HG03558 (cell line): Measurements from ENCODE around the gene R3HDM4.
"Not testable (repeated sequence)": the region's sequence is repeated elsewhere in the genome, so short reads cannot be mapped to it uniquely, and the experiment has no call there.

ENCODE experiments used
- ATAC-seq: cut with Tn5 transposase; IDR thresholded peaks from one replicate; pipeline ENCODE4 v1.9.1; 2021; ENCODE audit warnings: moderate number of reproducible peaks; ENCODE audit not compliant: unreplicated experiment; ENCODE audit errors: extremely low read depth

R3HDM4 gene

DNA sequence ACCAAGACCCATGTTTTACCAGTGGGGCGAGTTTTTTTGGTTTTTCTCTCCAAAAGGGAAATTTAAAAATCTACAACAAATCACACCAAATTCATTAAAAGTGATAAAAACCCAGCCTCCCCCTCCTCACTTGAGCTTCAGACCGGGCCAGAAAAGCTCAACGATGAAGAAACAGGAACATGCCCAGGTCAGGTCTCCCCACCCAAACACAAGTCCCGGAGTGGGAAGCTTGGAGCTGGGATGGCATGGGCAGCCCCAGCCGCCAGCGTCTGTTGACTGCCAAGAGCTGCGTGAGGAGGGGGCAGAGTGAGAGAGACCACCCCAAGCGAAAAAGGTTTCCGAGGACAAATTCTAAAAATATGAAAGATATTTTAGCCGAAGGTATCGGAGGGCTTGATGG lies 16.0 kb downstream of the R3HDM4 start:
- ATAC-seq, result no peak

DNA sequence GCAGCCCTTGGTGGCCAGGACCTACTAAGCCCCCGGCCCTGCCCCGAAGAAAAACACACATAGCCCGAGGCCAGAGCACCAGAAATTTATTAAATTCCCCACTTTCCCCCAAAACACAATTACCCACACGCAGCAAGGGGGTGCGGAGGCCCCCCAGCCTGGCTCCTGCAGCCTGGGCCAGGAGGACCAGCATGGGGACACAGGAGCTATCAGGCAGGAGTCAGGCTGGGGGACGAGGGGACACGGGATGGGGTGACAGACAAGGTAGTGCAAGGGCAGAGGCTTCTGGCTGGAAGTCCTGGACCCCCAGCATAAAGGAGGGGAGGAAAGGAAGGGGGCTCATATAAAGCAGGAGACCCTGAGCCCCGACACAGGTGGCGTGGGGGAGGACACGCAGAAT lies 16.6 kb downstream of the R3HDM4 start:
- no peak for ATAC-seq

DNA sequence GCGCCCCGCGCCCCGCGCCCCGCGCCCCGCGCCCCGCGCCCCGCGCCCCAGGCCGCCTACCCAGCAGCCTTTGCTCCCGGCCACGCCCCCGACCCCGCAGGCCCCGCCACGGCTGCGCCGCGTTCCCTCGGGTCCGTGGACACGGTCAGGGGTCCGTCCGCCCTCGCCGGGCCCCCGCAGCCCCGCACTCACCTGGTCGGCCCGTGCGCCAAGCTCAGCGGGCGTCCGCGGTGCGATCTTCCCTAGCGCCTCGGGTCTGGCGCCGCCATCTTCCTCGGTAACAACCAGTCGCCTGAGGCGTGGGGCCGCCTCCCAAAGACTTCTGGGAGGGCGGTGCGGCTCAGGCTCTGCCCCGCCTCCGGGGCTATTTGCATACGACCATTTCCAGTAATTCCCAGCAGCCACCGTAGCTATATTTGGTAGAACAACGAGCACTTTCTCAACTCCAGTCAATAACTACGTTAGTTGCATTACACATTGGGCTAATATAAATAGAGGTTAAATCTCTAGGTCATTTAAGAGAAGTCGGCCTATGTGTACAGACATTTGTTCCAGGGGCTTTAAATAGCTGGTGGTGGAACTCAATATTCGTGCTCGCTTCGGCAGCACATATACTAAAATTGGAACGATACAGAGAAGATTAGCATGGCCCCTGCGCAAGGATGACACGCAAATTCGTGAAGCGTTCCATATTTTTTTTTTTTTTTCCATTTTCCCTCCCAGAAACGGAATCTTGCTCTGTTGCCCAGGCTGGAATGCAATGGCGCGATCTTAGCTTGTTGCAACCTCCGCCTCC lies 19.9 kb downstream of the R3HDM4 start, which contains the start of the genes MED16 and RNU6-9:
Gene MED16 (minus strand): TSS at position 294 of the 796 bp plus-strand sequence. CDS start 2,056 bp downstream, outside the sequence.
Gene RNU6-9 (plus strand): TSS at position 591 of the 796 bp plus-strand sequence.
- ATAC-seq, result peak; percentile 58

DNA sequence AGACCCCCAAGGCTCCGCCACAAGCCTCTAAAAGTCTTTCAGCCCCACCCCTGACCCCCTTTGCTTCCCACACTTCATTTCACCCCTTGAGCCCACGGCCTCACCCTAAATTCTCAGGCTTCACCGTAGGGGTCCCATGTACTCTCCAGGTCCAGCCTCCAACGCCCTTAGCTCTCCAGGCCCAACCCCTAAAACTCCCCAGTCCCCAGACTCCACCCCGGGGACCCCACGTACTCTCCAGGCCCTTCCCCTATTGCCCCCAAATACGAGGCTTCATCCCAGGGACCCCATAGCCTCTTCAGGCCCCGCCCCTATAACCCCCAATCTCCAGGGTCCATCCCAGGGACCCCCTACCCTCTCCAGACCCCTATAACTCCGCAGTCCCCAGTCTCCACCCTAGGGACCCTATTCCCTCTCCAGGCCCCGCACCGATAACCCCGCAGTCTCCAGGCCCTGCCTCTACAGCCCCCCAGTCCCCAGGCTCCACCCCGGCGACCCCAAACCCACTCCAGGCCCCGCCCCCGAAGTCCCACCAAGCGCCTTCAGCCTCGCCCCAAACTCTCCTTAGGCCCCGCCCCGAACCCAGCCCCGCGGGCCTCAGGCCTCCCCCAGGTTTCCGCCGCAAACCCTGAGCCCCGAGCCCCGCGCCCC lies 20.7 kb downstream of the R3HDM4 start:
- ATAC-seq, result no peak

DNA sequence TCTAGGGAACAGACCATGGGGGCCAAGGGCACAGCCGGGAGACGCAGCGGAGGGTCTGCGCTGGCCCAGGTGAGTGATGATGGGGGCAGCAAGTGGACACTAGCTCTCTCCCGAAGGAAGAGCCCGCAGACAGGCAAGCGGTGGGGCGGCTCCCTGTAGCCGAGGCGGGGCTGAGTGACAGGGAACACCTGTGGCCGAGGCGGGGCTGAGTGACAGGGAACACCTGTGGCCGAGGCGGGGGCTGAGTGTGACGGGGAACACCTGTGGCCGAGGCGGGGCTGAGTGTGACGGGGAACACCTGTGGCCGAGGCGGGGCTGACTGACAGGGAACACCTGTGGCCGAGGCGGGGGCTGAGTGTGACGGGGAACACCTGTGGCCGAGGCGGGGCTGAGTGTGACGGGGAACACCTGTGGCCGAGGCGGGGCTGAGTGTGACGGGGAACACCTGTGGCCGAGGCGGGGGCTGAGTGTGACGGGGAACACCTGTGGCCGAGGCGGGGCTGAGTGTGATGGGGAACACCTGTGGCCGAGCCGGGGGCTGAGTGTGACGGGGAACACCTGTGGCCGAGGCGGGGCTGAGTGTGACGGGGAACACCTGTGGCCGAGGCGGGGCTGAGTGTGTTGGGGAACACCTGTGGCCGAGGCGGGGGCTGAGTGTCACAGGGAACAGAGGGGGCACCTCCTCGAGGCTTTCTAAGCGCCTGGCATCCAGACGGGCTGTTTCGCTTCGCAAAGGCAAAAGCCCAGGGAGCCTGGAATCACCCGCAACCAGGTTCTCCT lies 21.4 kb downstream of the R3HDM4 start:
- not testable (repeated sequence) for ATAC-seq

DNA sequence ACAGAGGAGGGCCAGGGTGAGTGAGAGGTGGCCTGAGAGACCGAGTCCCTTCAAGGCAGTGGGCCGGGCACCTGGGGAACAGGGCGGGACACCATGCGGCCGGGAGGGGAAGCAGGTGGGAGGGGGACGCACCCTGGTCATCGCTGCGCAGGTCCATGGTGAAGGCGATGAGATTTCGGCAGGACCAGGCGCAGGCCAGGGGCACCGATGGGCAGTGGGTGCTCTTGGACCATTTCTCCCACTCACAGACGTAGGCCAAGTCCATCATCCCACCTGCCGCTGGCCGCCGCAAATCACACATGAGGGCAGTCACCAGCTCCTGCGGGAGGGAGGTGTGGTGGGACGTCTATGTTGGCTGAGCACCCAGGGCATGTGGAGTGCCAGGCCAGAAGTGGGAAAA lies 22.2 kb downstream of the R3HDM4 start:
- no peak for ATAC-seq

DNA sequence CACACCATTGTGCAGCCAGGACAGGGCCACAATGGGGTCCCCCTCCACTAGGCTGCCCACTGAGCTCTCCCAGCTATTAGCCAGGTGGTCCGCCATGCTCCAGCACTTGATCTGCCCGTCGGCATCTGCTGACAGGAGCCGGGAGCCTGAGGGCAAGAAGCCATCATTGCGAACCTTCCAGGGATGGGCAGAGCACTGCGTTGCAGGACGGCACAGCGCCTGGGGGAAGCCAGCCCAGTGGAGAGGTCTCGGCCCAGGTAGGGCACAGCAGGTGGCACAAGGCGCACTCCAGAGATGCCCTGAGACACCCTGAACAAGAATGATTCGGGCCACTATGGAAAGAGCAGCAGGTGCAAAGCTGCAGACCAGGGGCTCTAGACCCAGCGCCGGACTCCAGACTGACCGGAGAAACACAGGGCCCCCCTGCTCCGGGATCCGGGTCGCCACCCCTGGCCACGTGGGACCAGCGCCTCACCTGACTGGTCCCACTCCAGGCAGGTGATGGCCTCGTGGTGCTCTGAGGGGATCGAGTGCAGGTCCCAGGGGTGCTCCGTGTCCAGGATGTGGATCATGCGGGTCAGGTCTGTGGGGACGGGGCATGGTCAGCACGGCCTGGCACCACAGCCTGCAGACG lies 23.2 kb downstream of the R3HDM4 start:
- no peak for ATAC-seq

DNA sequence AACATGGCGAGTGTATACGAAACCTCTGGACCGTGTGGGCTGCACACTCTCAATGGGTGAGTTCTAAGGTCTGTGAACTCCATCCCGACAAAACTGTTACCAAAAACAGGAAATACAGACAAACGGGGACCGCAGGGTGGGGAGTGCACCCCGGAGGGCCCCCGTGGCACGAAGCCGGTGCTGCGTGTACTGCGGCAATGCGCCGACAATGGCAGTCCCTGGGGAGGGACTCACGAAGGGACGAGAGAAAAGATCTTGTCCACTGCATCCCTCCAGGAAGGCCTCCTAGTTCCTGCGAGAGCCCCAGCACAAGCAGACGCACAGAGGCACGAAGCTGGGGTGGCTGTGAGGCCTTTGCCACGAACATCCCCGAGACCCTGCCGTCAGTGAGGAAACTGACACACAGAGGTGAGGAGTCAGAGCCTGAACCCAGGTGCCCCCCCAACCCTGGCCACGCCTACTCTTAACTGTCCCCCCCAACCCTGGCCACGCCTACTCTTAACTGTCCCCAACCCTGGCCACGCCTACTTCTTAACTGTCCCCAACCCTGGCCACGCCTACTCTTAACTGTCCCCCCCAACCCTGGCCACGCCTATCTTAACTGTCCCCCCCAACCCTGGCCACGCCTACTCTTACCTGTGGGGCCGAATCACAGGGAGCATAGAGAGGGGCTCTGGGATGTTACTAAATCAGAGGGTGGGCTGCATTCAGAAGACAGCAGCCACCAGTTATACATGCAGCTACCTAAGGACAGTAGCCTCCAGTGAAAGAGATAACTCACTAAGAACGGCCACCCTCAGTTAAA lies 24.2 kb downstream of the R3HDM4 start:
- ATAC-seq, result no peak

DNA sequence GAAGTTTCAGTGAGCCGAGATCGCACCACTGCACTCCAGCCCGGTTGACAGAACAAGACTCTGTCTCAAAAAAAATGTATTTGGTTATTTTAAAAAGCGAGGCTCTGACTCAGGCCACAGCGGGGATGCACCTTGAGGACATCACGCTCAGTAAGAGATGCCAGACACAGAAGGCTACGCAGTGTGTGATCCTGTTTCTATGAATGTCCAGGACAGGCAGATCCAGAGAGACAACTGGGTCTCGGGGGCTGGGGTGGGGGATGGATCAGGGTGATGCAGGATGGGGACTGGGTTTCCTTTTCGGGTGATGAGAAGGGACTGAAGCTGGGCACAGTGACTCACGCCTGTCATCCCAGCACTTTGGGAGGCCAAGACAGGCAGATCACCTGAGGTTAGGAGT lies 25.4 kb downstream of the R3HDM4 start:
- no peak for ATAC-seq

DNA sequence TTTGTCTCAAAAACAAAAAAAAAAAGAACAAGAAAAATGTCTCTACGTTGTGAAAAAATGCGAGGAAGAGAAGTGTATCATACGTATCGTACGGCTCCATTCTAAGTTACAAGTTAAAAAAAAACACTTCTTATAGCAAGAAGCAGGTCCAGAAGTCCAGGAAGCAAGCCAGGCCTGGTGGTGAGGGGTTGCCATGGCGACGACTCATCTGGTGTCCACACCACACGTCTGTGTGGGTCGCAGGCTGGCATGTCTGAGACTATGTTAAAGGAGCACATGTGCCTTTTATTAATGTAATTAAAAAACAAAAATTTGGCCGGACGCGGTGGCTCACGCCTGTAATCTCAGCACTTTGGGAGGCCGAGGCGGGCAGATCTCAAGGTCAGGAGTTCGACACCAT lies 25.9 kb downstream of the R3HDM4 start:
- no peak for ATAC-seq

DNA sequence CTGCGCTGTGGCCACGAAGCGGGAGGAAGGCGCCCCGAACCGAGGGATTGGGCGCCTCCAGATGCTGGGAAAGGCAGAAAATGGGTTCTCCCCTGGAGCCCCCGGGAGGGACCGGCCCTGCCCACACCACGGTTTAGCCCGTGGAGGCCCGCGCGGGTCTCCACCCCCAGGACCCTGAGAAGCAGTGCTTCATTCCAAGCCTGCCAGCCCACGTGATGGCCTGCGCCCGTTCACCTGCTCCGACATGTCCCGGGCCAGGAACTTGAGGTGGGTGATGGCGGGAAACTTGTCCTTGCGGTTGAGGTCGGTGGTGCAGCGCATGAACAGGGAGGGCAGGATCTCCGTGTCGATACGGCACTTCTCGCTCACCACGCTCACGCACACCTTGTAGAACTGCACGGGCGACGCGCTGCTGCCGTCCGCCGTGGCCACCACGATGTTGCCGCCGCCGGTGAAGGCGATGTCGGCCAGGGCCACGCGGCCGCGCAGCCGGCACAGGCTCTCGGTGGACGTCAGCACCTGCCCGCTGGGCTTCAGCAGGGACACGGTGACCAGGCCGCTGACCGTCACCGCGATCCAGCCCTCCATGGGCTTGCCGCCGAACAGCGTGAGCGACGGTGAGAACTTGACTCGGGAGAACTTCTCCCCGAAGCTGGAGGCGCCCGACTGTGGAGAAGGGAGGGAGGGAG lies 27.3 kb downstream of the R3HDM4 start:
- ATAC-seq, result no peak

DNA sequence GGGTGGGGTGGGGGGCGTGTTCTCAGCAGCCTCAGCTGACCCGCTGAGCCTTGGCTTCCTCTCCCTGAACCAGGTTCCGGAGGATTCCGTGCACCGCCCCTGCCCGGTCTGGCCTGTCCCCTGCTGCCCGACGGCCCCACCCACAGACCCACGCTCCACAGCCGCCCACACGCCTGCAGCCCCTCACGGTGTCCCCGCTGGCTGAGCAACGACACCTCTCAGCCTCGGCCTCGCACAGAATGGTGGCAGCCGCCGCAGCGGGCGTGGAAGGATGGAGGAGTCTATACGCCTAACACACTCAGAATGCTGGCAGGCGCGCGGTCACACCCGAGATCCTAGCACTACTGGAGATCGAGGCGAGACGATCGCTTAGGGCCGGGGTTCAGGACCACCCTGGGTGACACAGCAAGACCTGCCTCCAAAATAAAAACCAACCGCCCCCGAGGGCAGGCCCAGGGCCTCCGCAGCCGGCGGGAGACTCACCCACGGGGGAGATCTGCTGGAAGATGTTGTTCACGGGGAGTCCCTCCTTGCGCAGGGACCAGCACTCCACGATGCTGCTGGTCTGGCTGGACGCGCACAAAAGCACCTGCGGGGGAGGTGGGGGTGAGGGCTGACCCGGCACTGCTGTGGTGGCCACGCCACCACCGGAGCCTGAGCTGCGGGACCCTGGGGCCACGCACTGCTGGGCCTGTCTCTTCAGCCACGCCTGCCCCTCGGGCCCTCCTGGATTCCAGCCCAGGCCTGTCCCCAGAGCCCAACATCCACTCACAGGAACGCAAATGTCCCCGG lies 28.4 kb downstream of the R3HDM4 start:
- no peak for ATAC-seq

DNA sequence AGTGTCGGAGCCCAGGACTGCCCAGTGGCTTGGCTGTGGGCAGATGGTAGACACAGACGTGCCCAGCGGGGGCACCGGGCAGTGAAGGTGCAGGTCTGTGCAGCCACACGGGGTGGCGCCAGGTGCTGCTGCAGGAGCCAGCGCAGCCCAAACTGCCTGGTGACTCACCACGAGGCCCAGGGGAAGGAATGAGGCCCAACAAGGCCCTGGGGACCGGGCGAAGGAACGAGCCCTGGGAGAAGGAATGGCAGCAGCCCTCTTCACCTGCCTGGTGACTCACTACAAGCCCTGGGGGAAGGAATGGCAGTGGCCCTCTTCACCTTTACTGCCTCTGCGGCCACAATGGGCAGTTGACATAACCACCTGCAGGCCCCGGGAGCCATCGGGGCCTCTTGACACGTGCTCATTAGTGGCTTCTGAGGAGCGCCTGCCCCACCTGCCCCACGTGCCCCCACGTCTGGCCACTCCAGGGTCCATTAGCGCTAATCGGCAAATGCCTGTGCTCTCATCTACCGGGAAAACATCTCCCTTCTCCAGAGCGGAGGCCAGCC lies 29.3 kb downstream of the R3HDM4 start:
- no peak for ATAC-seq

DNA sequence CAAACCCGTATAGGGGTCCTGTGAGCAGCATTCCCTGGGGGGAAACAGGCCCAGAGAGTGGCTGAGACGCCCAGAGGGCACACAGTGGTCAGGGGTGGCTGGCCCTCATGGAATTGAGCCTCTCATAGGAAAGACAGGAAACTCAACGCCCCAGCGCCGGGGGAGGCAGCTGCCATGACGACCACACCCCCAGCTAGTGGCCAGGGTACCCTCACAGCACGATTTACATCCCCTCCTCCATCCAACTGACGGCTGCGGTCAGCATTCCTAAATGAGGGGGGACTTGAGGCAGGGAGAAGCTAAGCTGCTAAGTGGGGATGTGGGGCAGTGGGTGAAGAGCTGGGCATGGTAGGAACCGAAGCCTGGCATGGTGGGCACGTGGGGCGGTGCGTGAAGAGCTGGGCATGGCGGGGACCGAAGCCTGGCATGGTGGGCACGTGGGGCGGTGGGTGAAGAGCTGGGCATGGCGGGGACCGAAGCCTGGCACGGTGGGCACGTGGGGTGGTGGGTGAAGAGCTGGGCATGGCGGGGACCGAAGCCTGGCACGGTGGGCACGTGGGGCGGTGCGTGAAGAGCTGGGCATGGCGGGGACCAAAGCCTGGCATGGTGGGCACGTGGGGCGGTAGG lies 30.0 kb downstream of the R3HDM4 start:
- ATAC-seq, result no peak

DNA sequence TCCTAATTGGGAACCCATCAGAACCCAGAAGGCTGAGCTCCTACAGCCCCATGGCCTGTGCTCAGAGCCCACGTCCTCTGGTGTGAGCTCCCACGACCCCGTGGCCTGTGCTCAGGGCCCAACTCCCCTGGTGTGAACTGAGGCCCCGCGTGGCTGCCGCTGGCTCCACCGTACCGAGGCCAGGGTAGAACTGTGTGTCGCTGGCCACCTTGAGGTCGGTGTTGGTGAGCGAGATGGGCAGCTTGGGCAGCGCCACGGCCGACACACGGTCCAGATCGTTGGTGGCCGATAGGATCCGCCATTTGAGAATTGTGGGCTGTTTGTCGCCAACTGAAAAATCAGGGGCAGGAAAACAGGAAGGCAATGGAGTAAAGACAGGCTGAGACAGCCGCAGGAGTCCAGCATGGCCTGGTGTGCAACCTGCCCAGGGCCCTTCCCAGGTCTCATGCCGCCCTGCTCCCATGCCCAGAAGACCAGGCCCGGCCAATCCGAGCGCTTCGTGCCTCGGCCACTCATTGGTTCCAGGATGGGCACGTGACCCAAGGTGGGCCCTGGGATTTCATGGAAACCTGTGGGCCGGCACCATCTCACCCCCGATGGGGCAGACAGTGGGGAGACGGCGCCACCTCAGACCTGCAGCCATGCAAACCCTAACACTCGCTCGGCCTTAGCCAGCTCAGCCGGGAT lies 31.5 kb downstream of the R3HDM4 start:
- no peak for ATAC-seq

DNA sequence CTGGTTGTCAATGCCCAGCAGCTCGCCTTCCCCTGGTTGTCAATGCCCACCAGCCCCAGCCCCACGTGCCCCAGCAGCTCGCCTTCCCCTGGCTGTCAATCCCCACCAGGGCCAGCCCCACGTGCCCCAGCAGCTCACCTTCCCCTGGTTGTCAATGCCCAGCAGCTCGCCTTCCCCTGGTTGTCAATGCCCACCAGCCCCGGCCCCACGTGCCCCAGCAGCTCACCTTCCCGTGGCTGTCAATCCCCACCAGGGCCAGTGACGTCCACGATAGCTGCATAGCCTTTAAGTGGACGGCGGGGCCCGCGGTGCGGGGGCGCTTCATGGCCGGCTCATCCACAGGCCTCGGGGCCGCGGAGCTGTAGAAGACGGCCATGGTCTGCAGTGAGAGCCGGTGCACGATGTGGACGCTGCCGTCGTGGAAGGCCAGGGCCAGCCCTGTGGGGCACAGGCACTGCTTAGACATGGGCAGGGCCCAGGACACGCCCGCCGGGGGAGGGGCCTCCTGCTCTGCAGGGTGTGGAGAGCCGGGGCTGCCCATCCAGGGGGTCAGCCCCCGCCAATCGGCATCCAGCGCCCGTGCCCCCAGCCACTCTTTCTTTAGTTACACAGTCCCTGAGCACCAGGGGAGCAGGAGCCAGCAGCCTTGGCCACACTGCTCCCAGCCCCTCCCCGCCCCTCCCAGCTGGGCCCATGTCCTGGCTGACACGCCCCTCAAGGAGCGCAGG lies 33.1 kb downstream of the R3HDM4 start:
- ATAC-seq, result no peak
